Gastrocnemius medialis (tissue), 4 donors: Measurements from ENCODE around the gene OTUD5. TPM values are rescaled to one million over a fixed set of nuclear protein-coding genes. Genes with fewer than 3 reads are reported as not detected.

Experiments used
- ATAC-seq, 2 donors: fragments of 150-250 bp; one replicate each; pipeline ENCODE4 v1.9.1; 2016
- DNase-seq, 2 donors: peaks; one replicate each; pipeline ENCODE4 v3.0.0-alpha.2; 2019
- H3K27ac ChIP-seq, 4 donors: fragments of 200-600 bp; sonication (generic); 1 replicate in 1 of 4; 2 replicates in 3 of 4; pipeline ENCODE4 v1.5.1; 2016 to 2018; ENCODE audit warnings: mild to moderate bottlenecking in 2 of 4, moderate library complexity in 1 of 4
- H3K27me3 ChIP-seq, 3 donors: fragments of 200-600 bp; sonication (generic) in 2 of 3; 1 replicate in 1 of 3; 2 replicates in 2 of 3; pipeline versions ENCODE4 v1.5.1 to v1.6.0; 2016 to 2019; ENCODE audit warnings: mild to moderate bottlenecking in 1 of 3, moderate library complexity in 1 of 3
- H3K36me3 ChIP-seq, 2 donors: fragments of 200-600 bp; sonication (generic) in 1 of 2; one replicate each; pipeline ENCODE4 v1.5.1; 2017 to 2018
- H3K4me1 ChIP-seq, 2 donors: fragments of 200-600 bp; sonication (generic) in 1 of 2; one replicate each; pipeline ENCODE4 v1.5.1; 2016 to 2017; ENCODE audit warnings: mild to moderate bottlenecking in 2 of 2
- H3K4me3 ChIP-seq, 4 donors: fragments of 200-600 bp; sonication (generic) in 3 of 4; 1 replicate in 1 of 4; 2 replicates in 3 of 4; pipeline ENCODE4 v1.5.1; 2016 to 2019; ENCODE audit warnings: mild to moderate bottlenecking in 2 of 4
- H3K9me3 ChIP-seq, 3 donors: fragments of 200-600 bp; sonication (generic) in 2 of 3; 1 replicate in 1 of 3; 2 replicates in 2 of 3; pipeline ENCODE4 v1.5.1; 2016 to 2019
- CTCF ChIP-seq, 5 experiments: fragments of 450-650 bp in 3 of 5; fragments of 200-600 bp in 2 of 5; sonication (generic) in 2 of 5; IDR thresholded peaks in 4 of 5; conservative IDR thresholded peaks in 1 of 5; 1 replicate in 4 of 5; 2 replicates in 1 of 5; pipeline ENCODE4 v1.5.1; 2016 to 2019; ENCODE audit warnings: antibody characterized with exemption in 5 of 5, mild to moderate bottlenecking in 3 of 5, moderate library complexity in 3 of 5
- POLR2A ChIP-seq, 2 donors: fragments of 450-650 bp; IDR thresholded peaks; one replicate each; pipeline ENCODE4 v1.6.1; 2017; ENCODE audit warnings: antibody characterized with exemption in 2 of 2, mild to moderate bottlenecking in 2 of 2, moderate library complexity in 2 of 2
- in situ Hi-C, 4 donors: fragments of 200-750 bp; cut with MboI; loops; one replicate each; pipeline versions ENCODE4 v1.15.0 to v1.8.0; 2017; ENCODE audit warnings: low sequenced_read_pairs in 4 of 4
- intact Hi-C: fragments of 100-400 bp; cut with DNase I; formaldehyde crosslinking; loops from one replicate; pipeline ENCODE4 v1.15.1; 2023; ENCODE audit warnings: low total_unique reads
- total RNA-seq, 4 donors: library from RNA; depleted of rRNA; stranded (reverse); fragments of >200 nt; gene quantifications; one replicate each; pipeline versions ENCODE4 v1.1.0 to v1.2.3, GENCODE V29; 2016

The OTUD5 gene
- 10 to 100 TPM; 22.2 to 32.2 (median 28.5) TPM for total RNA-seq

GRCh38 chrX:48957477-48957826, at the start of gene OTUD5:
OTUD5 (minus strand) TSS chrX:48957607; CDS start chrX:48957570, 37 bp downstream.
- ATAC-seq = peak; percentile 25 to 30
- in situ Hi-C loops = no loop called here
- TF ChIP-seq CTCF (IDR thresholded peaks at IDR 0.05 in 4 of 5, conservative IDR thresholded peaks at IDR 0.05 in 1 of 5) (no peak), POLR2A (IDR thresholded peaks at IDR 0.05) (no peak)

GRCh38 chrX:49003696-49004095, 46.3 kb upstream of the OTUD5 start:
- H3K27ac ChIP-seq = no peak overlapping the region
- in situ Hi-C loops (no loop called here), intact Hi-C loops (loop anchor here (5.0 kb wide), 1 partner anchor 106 kb away; the partner anchor contains the start of genes PQBP1 and TIMM17B)
- no peak overlapping the region for H3K4me3 ChIP-seq
- H3K9me3 ChIP-seq = no peaks in the 10 kb centered on the region
- peaks cover 3 to 7% of the 10 kb centered on the region in 2 donors for H3K4me1 ChIP-seq
- DNase-seq = no peak
- TF ChIP-seq POLR2A (IDR thresholded peaks at IDR 0.05) = no peak
- TF ChIP-seq CTCF (IDR thresholded peaks at IDR 0.05 in 4 of 5, conservative IDR thresholded peaks at IDR 0.05 in 1 of 5) = no peak
- no peaks in the 10 kb centered on the region for H3K27me3 ChIP-seq
- peaks cover 0 to 4% of the 10 kb centered on the region in 2 donors for H3K36me3 ChIP-seq
- ATAC-seq = no peak

More at GRCh38 chrX:48957477-48957826, at the start of gene OTUD5:
- H3K4me3 ChIP-seq = peak within 1 kb of the TSS; percentile 59 to 68 (median 62)
- no peaks in the 10 kb centered on the region for H3K27me3 ChIP-seq
- DNase-seq = peak in 1 of 2 donors; percentile 25
- peak within 1 kb of the TSS; percentile 86 to 95 (median 94) for H3K27ac ChIP-seq
- peaks cover 9 to 15% of the 10 kb centered on the region in 2 donors for H3K4me1 ChIP-seq
- intact Hi-C loops = loop anchor here (2.0 to 5.0 kb wide), 2 partner anchors 39 to 155 kb away; partner anchors contain the start of genes HDAC6 and PIM2
- H3K36me3 ChIP-seq = no peaks in the 10 kb centered on the region
- no peaks in the 10 kb centered on the region for H3K9me3 ChIP-seq

- H3K27ac ChIP-seq = peak within 1 kb of the TSS; percentile 77 to 89 (median 83)
- DNase-seq (peak; percentile 47 to 61), ATAC-seq (peak; percentile 96 to 97)
- no peak for TF ChIP-seq CTCF (IDR thresholded peaks at IDR 0.05 in 4 of 5, conservative IDR thresholded peaks at IDR 0.05 in 1 of 5)
- TF ChIP-seq POLR2A (IDR thresholded peaks at IDR 0.05) = peak; percentile 46 to 53
- H3K27me3 ChIP-seq = no peaks in the 10 kb centered on the region
- in situ Hi-C loops (no loop called here), intact Hi-C loops (loop anchor here (1.0 to 5.0 kb wide), 2 partner anchors 41 to 105 kb away; partner anchors contain the start of genes PQBP1, TFE3 and TIMM17B)
- no peaks in the 10 kb centered on the region for H3K9me3 ChIP-seq
- H3K36me3 ChIP-seq = peaks cover 0 to 14% of the 10 kb centered on the region in 2 donors
- peaks cover 3 to 7% of the 10 kb centered on the region in 2 donors for H3K4me1 ChIP-seq
- H3K4me3 ChIP-seq = peak within 1 kb of the TSS; percentile 69 to 89 (median 75)
Observed at GRCh38 chrX:49002091-49002935, 44.9 kb upstream of the OTUD5 start, which contains the start of gene GRIPAP1. GRIPAP1 (minus strand) TSS chrX:49002264; CDS start chrX:49002229, 35 bp downstream.

GRCh38 chrX:49001521-49002090, 44.2 kb upstream of the OTUD5 start:
- peak overlapping the region; percentile 77 to 89 (median 83) for H3K27ac ChIP-seq

More at GRCh38 chrX:49001521-49002090, 44.2 kb upstream of the OTUD5 start:
- intact Hi-C loops = loop anchor here (1.0 to 5.0 kb wide), 2 partner anchors 42 to 104 kb away; partner anchors contain the start of genes PQBP1, TFE3 and TIMM17B
- DNase-seq (peak in 1 of 2 donors; percentile 14), ATAC-seq (peak in 1 of 2 donors; percentile 25)
- H3K36me3 ChIP-seq = peaks cover 0 to 14% of the 10 kb centered on the region in 2 donors
- no peaks in the 10 kb centered on the region for H3K9me3 ChIP-seq
- H3K4me3 ChIP-seq = peak overlapping the region; percentile 69 to 89 (median 75)
- TF ChIP-seq POLR2A (IDR thresholded peaks at IDR 0.05) = no peak
- no peak for TF ChIP-seq CTCF (IDR thresholded peaks at IDR 0.05 in 4 of 5, conservative IDR thresholded peaks at IDR 0.05 in 1 of 5)
- H3K4me1 ChIP-seq = peaks cover 3 to 7% of the 10 kb centered on the region in 2 donors
- H3K27me3 ChIP-seq = no peaks in the 10 kb centered on the region
- in situ Hi-C loops = no loop called here
